ENCODE data around the gene TGFBR2.

DNA sequence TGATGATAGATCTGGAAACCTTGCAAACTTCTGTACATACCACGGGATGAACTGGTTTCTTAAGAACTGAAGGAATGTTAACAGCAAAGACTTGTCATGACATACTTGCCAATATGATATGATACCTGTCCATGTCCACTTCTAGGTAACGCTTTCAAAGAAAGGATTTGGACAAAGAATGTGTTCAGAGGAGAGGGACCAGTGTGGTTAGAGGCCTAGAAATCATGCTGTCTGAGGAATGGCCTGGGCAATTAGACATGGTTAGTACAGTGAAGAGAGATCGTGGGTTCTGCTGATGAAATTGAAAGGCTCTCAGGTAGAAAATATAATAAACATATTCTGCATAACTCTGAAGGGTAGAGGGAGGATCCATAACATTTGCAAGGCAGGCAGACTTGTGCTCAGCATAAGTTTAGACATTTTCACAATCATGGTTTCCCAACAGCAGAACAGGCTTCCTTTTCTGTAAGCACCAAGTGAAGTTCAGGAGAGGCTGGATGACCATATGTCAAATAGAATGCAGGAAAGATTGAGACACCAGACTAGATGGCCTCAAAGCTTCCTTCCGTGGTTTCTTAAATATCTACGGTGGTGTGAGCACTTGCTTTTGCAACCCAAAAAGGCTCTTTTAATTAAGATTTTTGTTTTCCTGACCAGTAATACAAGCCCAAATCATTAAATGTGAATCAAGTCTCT lies 39.9 kb downstream of the TGFBR2 start:
- TF ChIP-seq SP140L (CRISPR knock-in tag; IDR thresholded peaks at IDR 0.05; ENCODE audit: borderline replicate concordance), result no peak
- TF ChIP-seq CTCF (CRISPR knock-in tag; IDR thresholded peaks at IDR 0.05), result no peak
- no peak for TF ChIP-seq TP53 (CRISPR knock-in tag; conservative IDR thresholded peaks at IDR 0.05)
- no peak for TF ChIP-seq ELF3 (CRISPR knock-in tag; IDR thresholded peaks at IDR 0.05)

Data from HepG2 (cell line).